Endothelial cell of umbilical vein (primary cell): Measurements from ENCODE around the gene RAI1. TPM values are rescaled to one million over a fixed set of nuclear protein-coding genes. Genes with fewer than 3 reads are reported as not detected.

Experiments used
- BruUV-seq: library from RNA; stranded (reverse); fragments of 400-500 nt; replicated peaks from 2 replicates; lab custom pipeline; 2021; lab: Mats Ljungman, UMichigan
- CTCF ChIA-PET: fragments of 300-600, 350-600 bp; sonication (Branson Sonifier 250); formaldehyde crosslinking; loops from one replicate; lab custom pipeline; 2021; ENCODE audit warnings: antibody characterized with exemption, inconsistent platforms; lab: Charles Lee
- POLR2A ChIA-PET: fragments of 300-600, 350-600 bp; sonication (Branson Sonifier 250); formaldehyde crosslinking; loops from one replicate; lab custom pipeline; 2021; ENCODE audit warnings: antibody characterized with exemption, inconsistent platforms; lab: Charles Lee
- DNase-seq: peaks from one replicate; pipeline ENCODE4 v3.0.0-alpha.2; 2011; ENCODE audit warnings: low read depth, low spot score
- FAIRE-seq: peaks from 2 replicates; lab custom pipeline; 2011; peaks lifted over from hg19 to GRCh38; lab: Jason Lieb, UNC
- H2AFZ ChIP-seq: 2 replicates; pipeline ENCODE4 v1.6.0; 2012; ENCODE audit warnings: low read depth, low read length, control low read depth, inconsistent platforms
- H3K27ac ChIP-seq: 2 replicates; pipeline ENCODE4 v1.5.1; 2011; ENCODE audit warnings: low read depth, mild to moderate bottlenecking, control low read depth, low read length, moderate library complexity; ENCODE audit not compliant: insufficient read depth
- H3K27me3 ChIP-seq, 2 experiments: 2 replicates each; pipeline versions ENCODE4 v1.6.0 to v1.6.1; 2011; ENCODE audit warnings: low read length in 2 of 2, mixed read lengths in 1 of 2; ENCODE audit not compliant: control insufficient read depth in 2 of 2, insufficient read depth in 2 of 2
- H3K36me3 ChIP-seq, 2 experiments: 2 replicates in 1 of 2; 3 replicates in 1 of 2; pipeline ENCODE4 v1.5.1; 2011; ENCODE audit warnings: low read length in 2 of 2, mild to moderate bottlenecking in 1 of 2, moderate library complexity in 1 of 2; ENCODE audit not compliant: control insufficient read depth in 2 of 2, insufficient read depth in 2 of 2; ENCODE audit errors: extremely low read depth in 1 of 2
- H3K4me1 ChIP-seq: 3 replicates; pipeline ENCODE4 v1.5.1; 2011; ENCODE audit warnings: mild to moderate bottlenecking, low read length; ENCODE audit not compliant: control insufficient read depth, insufficient read depth; ENCODE audit errors: extremely low read depth
- H3K4me2 ChIP-seq: 2 replicates; pipeline ENCODE4 v1.6.1; 2011; ENCODE audit warnings: low read length, control low read depth, mixed read lengths; ENCODE audit not compliant: insufficient read depth
- H3K4me3 ChIP-seq, 3 experiments: fragments of 200-600 bp in 1 of 3; sonication (generic), shearing (Covaris generic) in 1 of 3; replicated peaks in 1 of 3; 2 replicates each; pipeline ENCODE4 v1.5.1; 2011 to 2016; ENCODE audit warnings: control low read depth in 3 of 3, low read length in 3 of 3, mild to moderate bottlenecking in 2 of 3, inconsistent platforms in 1 of 3, low read depth in 1 of 3, moderate library complexity in 1 of 3; ENCODE audit not compliant: insufficient read depth in 1 of 3
- H3K79me2 ChIP-seq: 2 replicates; pipeline ENCODE4 v1.6.0; 2012; ENCODE audit warnings: low read length, inconsistent platforms; ENCODE audit not compliant: control insufficient read depth, insufficient read depth
- H3K9ac ChIP-seq: replicated peaks from 2 replicates; pipeline ENCODE3; 2011; ENCODE audit warnings: low read length, control low read depth; ENCODE audit not compliant: insufficient read depth; ENCODE audit errors: extremely low read depth
- H3K9me1 ChIP-seq: replicated peaks from 3 replicates; pipeline ENCODE4 v1.6.0; 2011; ENCODE audit warnings: mild to moderate bottlenecking, low read length; ENCODE audit not compliant: control insufficient read depth, insufficient read depth; ENCODE audit errors: extremely low read depth
- H3K9me3 ChIP-seq: replicated peaks from 2 replicates; pipeline ENCODE4 v1.5.1; 2012; ENCODE audit warnings: low read length, inconsistent platforms; ENCODE audit not compliant: control insufficient read depth, insufficient read depth
- H4K20me1 ChIP-seq: replicated peaks from 2 replicates; pipeline ENCODE3; 2011; ENCODE audit warnings: mild to moderate bottlenecking, low read length; ENCODE audit not compliant: control insufficient read depth, insufficient read depth; ENCODE audit errors: extremely low read depth
- CTCF ChIP-seq, 2 donors: IDR thresholded peaks; 1 replicate in 1 of 2; 2 replicates in 1 of 2; pipeline ENCODE4 v1.5.1; 2011; ENCODE audit warnings: low read length in 2 of 2, mild to moderate bottlenecking in 2 of 2, moderate library complexity in 2 of 2, control low read depth in 1 of 2, inconsistent platforms in 1 of 2, low read depth in 1 of 2; ENCODE audit not compliant: insufficient read depth in 1 of 2; ENCODE audit errors: extremely low read depth in 1 of 2
- EZH2 ChIP-seq: IDR thresholded peaks from 2 replicates; pipeline ENCODE4 v1.6.1; 2012; ENCODE audit warnings: borderline replicate concordance, low read depth, mild to moderate bottlenecking, moderate library complexity, low read length, inconsistent platforms; ENCODE audit not compliant: severe bottlenecking
- FOS ChIP-seq: IDR thresholded peaks from 2 replicates; pipeline ENCODE4 v1.6.1; 2011; ENCODE audit warnings: mild to moderate bottlenecking, low read length, moderate library complexity, borderline replicate concordance; ENCODE audit not compliant: insufficient read depth
- GATA2 ChIP-seq: IDR thresholded peaks from 2 replicates; pipeline ENCODE4 v1.7.0; 2011; ENCODE audit warnings: low read depth, mild to moderate bottlenecking, moderate library complexity, mixed read lengths, low read length; ENCODE audit not compliant: insufficient read length, insufficient read depth
- JUN ChIP-seq: IDR thresholded peaks from 2 replicates; pipeline ENCODE4 v1.6.1; 2011; ENCODE audit warnings: borderline replicate concordance, low read depth; ENCODE audit not compliant: insufficient read length, insufficient read depth
- MYC ChIP-seq: IDR thresholded peaks from one replicate; pipeline ENCODE4 v1.6.1; 2011; ENCODE audit warnings: mild to moderate bottlenecking, low read depth, low read length
- POLR2A ChIP-seq: IDR thresholded peaks from 2 replicates; pipeline ENCODE4 v1.6.1; 2012; ENCODE audit warnings: low read depth, mild to moderate bottlenecking, control low read depth, low read length
- POLR2AphosphoS5 ChIP-seq: IDR thresholded peaks from 2 replicates; pipeline ENCODE4 v1.6.1; 2012; ENCODE audit warnings: low read depth, mild to moderate bottlenecking, control low read depth, low read length, moderate library complexity; ENCODE audit not compliant: insufficient read depth
- dilution Hi-C: fragments of 300-500 bp; cut with MboI; formaldehyde crosslinking; loops from one replicate; pipeline ENCODE4 v1.15.0; 2019; ENCODE audit warnings: low sequenced_read_pairs; ENCODE audit not compliant: extremely low pct_ligation_motif_present
- intact Hi-C: fragments of 100-400 bp; cut with micrococcal nuclease; formaldehyde crosslinking; loops from one replicate; pipeline ENCODE4 v1.10.0; 2022
- polyA plus RNA-seq, 4 experiments: library from polyadenylated mRNA; depleted of rRNA in 3 of 4; stranded (reverse) in 3 of 4; unstranded in 1 of 4; fragments of >200 nt; gene quantifications; 2 replicates each; pipeline versions ENCODE4 v1.2.1 to v1.2.3, GENCODE V29; 2011 to 2012; ENCODE audit warnings: missing spikeins in 1 of 4
- total RNA-seq: library from RNA; stranded (reverse); gene quantifications from 2 replicates; pipeline ENCODE4 v1.2.3, GENCODE V29; 2021
- TF ChIP-seq, protein P1 (sequence below): IDR thresholded peaks from 2 replicates; pipeline ENCODE4 v1.6.1; 2011; ENCODE audit not compliant: insufficient read depth, insufficient read length

The RAI1 gene
- total and polyA plus RNA-seq, 2 donors (not counting 3 experiments of a cell fraction or from before 2014, with no cell fraction given), result 7.8 to 43.3 TPM

GRCh38 chr17:17653343-17653742 lies 27.9 kb upstream of the RAI1 start:
- Histone ChIP-seq H3K27ac (no peak overlapping the region), H3K9ac (no peak overlapping the region), H3K9me3 (no peaks in the 10 kb centered on the region), H2AFZ (no peak overlapping the region), H3K4me3 (no peak overlapping the region), H3K27me3 (peaks cover 2 to 4% of the 10 kb centered on the region in 2 experiments), H3K79me2 (no peaks in the 10 kb centered on the region), H3K4me2 (no peak overlapping the region), H3K36me3 (no peaks in the 10 kb centered on the region), H3K9me1 (no peaks in the 10 kb centered on the region), H3K4me1 (no peaks in the 10 kb centered on the region), H4K20me1 (no peaks in the 10 kb centered on the region)
- ChIA-PET POLR2A (no interaction called here), CTCF (no interaction called here)
- no TSS peak for BruUV-seq
- dilution Hi-C loops (no loop called here), intact Hi-C loops (no loop called here)
- DNase-seq (no peak), FAIRE-seq (no peak)
- TF ChIP-seq MYC (no peak), POLR2A (no peak), CTCF (IDR thresholded peaks at IDR 0.05; ENCODE audit: extremely low read depth in 1 of 2, insufficient read depth in 1 of 2, low read depth in 1 of 2, low read length in 2 of 2) (no peak), JUN (no peak)
- TF ChIP-seq, protein P1, sequence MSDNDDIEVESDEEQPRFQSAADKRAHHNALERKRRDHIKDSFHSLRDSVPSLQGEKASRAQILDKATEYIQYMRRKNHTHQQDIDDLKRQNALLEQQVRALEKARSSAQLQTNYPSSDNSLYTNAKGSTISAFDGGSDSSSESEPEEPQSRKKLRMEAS, result no peak

- Histone ChIP-seq H3K4me2 (no peak overlapping the region), H3K4me3 (no peak overlapping the region), H2AFZ (no peak overlapping the region), H3K4me1 (no peaks in the 10 kb centered on the region), H3K9ac (no peak overlapping the region), H3K9me1 (no peaks in the 10 kb centered on the region), H4K20me1 (no peaks in the 10 kb centered on the region), H3K9me3 (no peaks in the 10 kb centered on the region), H3K27ac (no peak overlapping the region), H3K79me2 (no peaks in the 10 kb centered on the region), H3K27me3 (peaks cover 0 to 2% of the 10 kb centered on the region in 2 experiments), H3K36me3 (no peaks in the 10 kb centered on the region)
- ChIA-PET CTCF (no interaction called here), POLR2A (no interaction called here)
- dilution Hi-C loops, result no loop called here
- intact Hi-C loops, result no loop called here
- no TSS peak for BruUV-seq
- DNase-seq (no peak), FAIRE-seq (no peak)
- TF ChIP-seq POLR2A (no peak), FOS (no peak), JUN (no peak), GATA2 (no peak), MYC (no peak), CTCF (IDR thresholded peaks at IDR 0.05; ENCODE audit: extremely low read depth in 1 of 2, insufficient read depth in 1 of 2, low read depth in 1 of 2, low read length in 2 of 2) (no peak), EZH2 (no peak), POLR2AphosphoS5 (no peak)
- TF ChIP-seq, protein P1, result no peak
Observed at GRCh38 chr17:17659340-17659739, 21.9 kb upstream of the RAI1 start.
